Left hindlimb (tissue), 1 donor: ENCODE results near the gene C2CD4B.

ENCODE experiments used
- DNase-seq: peaks from one replicate; pipeline ENCODE4 v3.0.0-alpha.2; 2018

Gene C2CD4B

GRCh38 chr15:62118520-62119226, 46.4 kb downstream of the C2CD4B start:
- no peak for DNase-seq

- no peak for DNase-seq
These were observed 49.2 kb downstream of the C2CD4B start for GRCh38 chr15:62115847-62116246.
